ENCODE data around the gene PSMB7. TPM values are rescaled to one million over a fixed set of nuclear protein-coding genes. Genes with fewer than 3 reads are reported as not detected.

PSMB7 gene
- total RNA-seq, 2 donors from 2014 or later = 91.4 to 149 TPM

- ATAC-seq (ENCODE audit: insufficient number of reproducible peaks, low FRiP score, low read depth) (no peak), DNase-seq (ENCODE audit: low spot score) (no peak)
- Histone ChIP-seq H3K36me3 (peaks cover 34% of the 10 kb centered on the region), H3K4me3 (no peak overlapping the region), H3K9me3 (no peaks in the 10 kb centered on the region), H3K4me1 (ENCODE audit: control insufficient read depth in 1 of 2, low read depth in 2 of 2) (peaks cover 4 to 9% of the 10 kb centered on the region in 2 donors), H3K27ac (no peak overlapping the region), H3K27me3 (replicated peaks; ENCODE audit: insufficient read depth) (no peaks in the 10 kb centered on the region)
- no peak for TF ChIP-seq CTCF (IDR thresholded peaks at IDR 0.05)
Observed at GRCh38 chr9:124411514-124412227, 3.6 kb downstream of the PSMB7 start.

- Histone ChIP-seq H3K27ac (no peak overlapping the region), H3K4me3 (no peak overlapping the region), H3K4me1 (ENCODE audit: control insufficient read depth in 1 of 2, low read depth in 2 of 2) (peaks cover 4 to 9% of the 10 kb centered on the region in 2 donors), H3K36me3 (peaks cover 34% of the 10 kb centered on the region), H3K27me3 (replicated peaks; ENCODE audit: insufficient read depth) (no peaks in the 10 kb centered on the region), H3K9me3 (no peaks in the 10 kb centered on the region)
- no peak for ATAC-seq (ENCODE audit: insufficient number of reproducible peaks, low FRiP score, low read depth)
- TF ChIP-seq CTCF (IDR thresholded peaks at IDR 0.05) = no peak
- no peak for DNase-seq (ENCODE audit: low spot score)
Observed at GRCh38 chr9:124410321-124410913, 4.8 kb downstream of the PSMB7 start.

DNA sequence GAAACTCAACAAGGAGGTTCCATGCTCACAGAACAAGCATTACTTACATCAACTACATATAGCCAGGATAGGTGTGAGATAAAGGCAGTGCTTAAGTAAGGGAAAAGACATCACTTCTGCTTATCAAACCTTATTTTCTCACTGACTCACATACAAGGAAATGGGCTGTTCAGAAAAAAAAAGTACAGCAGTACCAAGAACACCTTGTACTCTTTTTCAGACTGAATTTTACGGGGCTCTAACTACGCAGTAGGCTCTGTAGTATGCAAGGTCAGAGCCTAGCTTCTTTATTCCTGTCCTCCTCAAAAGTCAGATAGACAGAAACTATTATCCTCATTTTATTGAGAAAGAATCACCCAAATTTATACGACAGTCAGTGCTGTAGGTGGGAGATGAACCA is 5.8 kb downstream of the PSMB7 start:
- no peak for TF ChIP-seq CTCF (IDR thresholded peaks at IDR 0.05)
- peaks cover 40% of the 10 kb centered on the region for H3K36me3 ChIP-seq
- DNase-seq (ENCODE audit: low spot score) = no peak
- H3K4me3 ChIP-seq = no peak overlapping the region
- no peaks in the 10 kb centered on the region for H3K27me3 ChIP-seq (replicated peaks; ENCODE audit: insufficient read depth)
- no peak overlapping the region for H3K27ac ChIP-seq
- ATAC-seq (ENCODE audit: insufficient number of reproducible peaks, low FRiP score, low read depth) = no peak
- H3K9me3 ChIP-seq = no peaks in the 10 kb centered on the region
- peaks cover 1 to 6% of the 10 kb centered on the region in 2 donors for H3K4me1 ChIP-seq (ENCODE audit: control insufficient read depth in 1 of 2, low read depth in 2 of 2)

- no peak overlapping the region for H3K4me3 ChIP-seq
- peaks cover 20% of the 10 kb centered on the region for H3K36me3 ChIP-seq
- no peaks in the 10 kb centered on the region for H3K27me3 ChIP-seq (replicated peaks; ENCODE audit: insufficient read depth)
- no peaks in the 10 kb centered on the region for H3K9me3 ChIP-seq
- DNase-seq (ENCODE audit: low spot score) (no peak), ATAC-seq (ENCODE audit: insufficient number of reproducible peaks, low FRiP score, low read depth) (no peak)
- no peak for TF ChIP-seq CTCF (IDR thresholded peaks at IDR 0.05)
- H3K4me1 ChIP-seq (ENCODE audit: control insufficient read depth in 1 of 2, low read depth in 2 of 2) = peaks cover 3 to 14% of the 10 kb centered on the region in 2 donors
- H3K27ac ChIP-seq = no peak overlapping the region
Observed at GRCh38 chr9:124403246-124403645, 12.0 kb downstream of the PSMB7 start.

GRCh38 chr9:124399968-124400940 is 15.0 kb downstream of the PSMB7 start:
- Histone ChIP-seq H3K27me3 (replicated peaks; ENCODE audit: insufficient read depth) (no peaks in the 10 kb centered on the region), H3K36me3 (peaks cover 20% of the 10 kb centered on the region), H3K4me3 (no peak overlapping the region), H3K9me3 (no peaks in the 10 kb centered on the region), H3K27ac (no peak overlapping the region), H3K4me1 (ENCODE audit: control insufficient read depth in 1 of 2, low read depth in 2 of 2) (peaks cover 3 to 14% of the 10 kb centered on the region in 2 donors)
- no peak for TF ChIP-seq CTCF (IDR thresholded peaks at IDR 0.05)
- DNase-seq (ENCODE audit: low spot score) (no peak), ATAC-seq (ENCODE audit: insufficient number of reproducible peaks, low FRiP score, low read depth) (no peak)

All from thoracic aorta (tissue), 2 donors.